Psoas muscle (tissue), 8 donors: ENCODE data around the gene TMPRSS9. TPM values are rescaled to one million over a fixed set of nuclear protein-coding genes. Genes with fewer than 3 reads are reported as not detected.
A peak's percentile ranks its signal among the peaks of the same experiment; 100 is the strongest.
"Not testable (repeated sequence)": the region's sequence is repeated elsewhere in the genome, so short reads cannot be mapped to it uniquely, and the experiment has no call there.

Experiments
- ATAC-seq, 4 donors: fragments of 200-7000 bp; cut with Tn5 transposase; one replicate each; pipeline ENCODE4 v1.9.1; 2020; ENCODE audit warnings: moderate library complexity in 3 of 4, mild to moderate bottlenecking in 2 of 4
- DNase-seq, 2 donors: peaks; one replicate each; pipeline ENCODE4 v3.0.0-alpha.2; 2020
- H3K27ac ChIP-seq: fragments of 200-600 bp; one replicate; pipeline ENCODE4 v1.8.0; 2022
- H3K27me3 ChIP-seq, 3 donors: fragments of 200-600 bp in 1 of 3; one replicate each; pipeline versions ENCODE4 v1.6.1 to v1.8.0; 2013 to 2022; ENCODE audit warnings: low read length in 2 of 3, mild to moderate bottlenecking in 2 of 3, moderate library complexity in 1 of 3; ENCODE audit not compliant: insufficient read depth in 3 of 3
- H3K36me3 ChIP-seq, 2 donors: fragments of 200-600 bp in 1 of 2; one replicate each; pipeline versions ENCODE4 v1.6.1 to v1.8.0; 2013 to 2022; ENCODE audit warnings: low read depth in 1 of 2, mild to moderate bottlenecking in 1 of 2, moderate library complexity in 1 of 2; ENCODE audit not compliant: insufficient read depth in 1 of 2
- H3K4me1 ChIP-seq: fragments of 200-600 bp; one replicate; pipeline ENCODE4 v1.8.0; 2022
- H3K4me3 ChIP-seq: fragments of 200-600 bp; one replicate; pipeline ENCODE4 v1.8.0; 2022; ENCODE audit warnings: mild to moderate bottlenecking
- H3K9me3 ChIP-seq: fragments of 200-600 bp; one replicate; pipeline ENCODE4 v1.8.0; 2022
- CTCF ChIP-seq: fragments of 200-600 bp; IDR thresholded peaks from one replicate; pipeline ENCODE4 v1.8.0; 2022; ENCODE audit warnings: antibody characterized with exemption
- WGBS, 3 donors: extraction: QIAGEN DNeasy Blood & Tissue Kit; methylation state at CpG; one replicate each; pipeline versions ENCODE4 v1.1.6 to v1.1.7; 2013; 5-methylcytosine and 5-hydroxymethylcytosine counted together
- intact Hi-C, 2 donors: fragments of 100-400 bp; cut with DNase I; formaldehyde crosslinking; loops; one replicate each; pipeline versions ENCODE4 v1.11.0 to v1.14.2; 2022
- polyA plus RNA-seq, 3 donors: library from polyadenylated mRNA; stranded (reverse); fragments of 200-250 nt; gene quantifications; one replicate each; pipeline ENCODE4 v1.2.3, GENCODE V29; 2013
- total RNA-seq, 4 donors: library from RNA; stranded (reverse); fragmentation: NEBNext Ultra II Directional in 2 of 4; extraction: Animal tissue kit (Norgen Biotek cat#: 25700) in 2 of 4; gene quantifications; one replicate each; pipeline versions ENCODE4 v1.2.1 to v1.2.4, GENCODE V29; 2021 to 2023
- donor health status: healthy with polysubstance abuse.
- donor health status: DM: no; HTN: no; CAD: no; lungs with moderate emphysema.
- donor health status: Bipolar disorder and iron deficiency.
- donor health status: healthy.
- donor health status: DM: yes; HTN: yes; CAD: no.
- donor health status: DM: no; HTN: no; CAD: no.
- donor health status: DM: no; HTN: no; CAD: no.
- donor health status: DM: yes; HTN: yes; CAD: no.

The TMPRSS9 gene
- total and polyA plus RNA-seq, 7 donors = 0.17 TPM; not detected in 6

GRCh38 chr19:2389594-2389993, 29.5 kb downstream of the TMPRSS9 start:
- no peaks in the 10 kb centered on the region for H3K9me3 ChIP-seq
- no peak for TF ChIP-seq CTCF
- intact Hi-C loops = loop anchor here (5.0 kb wide), 2 partner anchors 57 to 112 kb away; no protein-coding TSS in a partner anchor
- peaks cover 5% of the 10 kb centered on the region for H3K4me1 ChIP-seq
- peaks cover 0 to 5% (median 0%) of the 10 kb centered on the region in 3 donors for H3K27me3 ChIP-seq
- no peaks in the 10 kb centered on the region for H3K36me3 ChIP-seq
- no peak overlapping the region for H3K27ac ChIP-seq
- DNase-seq (no peak), ATAC-seq (no peak)
- WGBS, 3 donors = 75 to 82% (median 78%) methylated on average over 21 of the region's 21 CpGs
- no peak overlapping the region for H3K4me3 ChIP-seq

GRCh38 chr19:2391118-2391725, 31.2 kb downstream of the TMPRSS9 start:
- peak; percentile 71 for TF ChIP-seq CTCF
- no peak overlapping the region for H3K27ac ChIP-seq
- DNase-seq (no peak), ATAC-seq (peak; percentile 64 to 80 (median 72))
- 6 to 9% (median 6%) methylated on average over 10 of the region's 10 CpGs for WGBS, 3 donors
- H3K27me3 ChIP-seq = peaks cover 0 to 5% (median 0%) of the 10 kb centered on the region in 3 donors
- intact Hi-C loops = loop anchor here (5.0 to 10.0 kb wide), 2 partner anchors 154 to 236 kb away; partner anchors contain the start of genes AP3D1 (in 2 of the 2), PLEKHJ1 (in 1 of the 2) and SF3A2 (in 1 of the 2)
- H3K36me3 ChIP-seq = no peaks in the 10 kb centered on the region
- H3K9me3 ChIP-seq = no peaks in the 10 kb centered on the region
- H3K4me3 ChIP-seq = no peak overlapping the region
- H3K4me1 ChIP-seq = no peaks in the 10 kb centered on the region

GRCh38 chr19:2392366-2392765, 32.3 kb downstream of the TMPRSS9 start:
- Histone ChIP-seq H3K4me1 (no peaks in the 10 kb centered on the region), H3K27ac (no peak overlapping the region), H3K4me3 (no peak overlapping the region), H3K36me3 (no peaks in the 10 kb centered on the region), H3K27me3 (peaks cover 0 to 5% (median 0%) of the 10 kb centered on the region in 3 donors), H3K9me3 (no peaks in the 10 kb centered on the region)
- ATAC-seq (no peak), DNase-seq (no peak)
- no peak for TF ChIP-seq CTCF
- WGBS, 3 donors = 28 to 48% (median 34%) methylated on average over 7 of the region's 7 CpGs
- intact Hi-C loops = loop anchor here (2.0 to 10.0 kb wide), 3 partner anchors 118 to 238 kb away; partner anchors contain the start of genes AP3D1 (in 2 of the 2), PLEKHJ1 (in 1 of the 2) and SF3A2 (in 1 of the 2)

- not testable (repeated sequence) for H3K4me1 ChIP-seq, ATAC-seq, H3K27me3 ChIP-seq, H3K4me3 ChIP-seq, H3K36me3 ChIP-seq, H3K9me3 ChIP-seq, H3K27ac ChIP-seq, DNase-seq
- WGBS, 3 donors = 69 to 78% (median 72%) methylated on average over 8 of the region's 8 CpGs
- intact Hi-C loops = loop anchor here (2.0 to 10.0 kb wide), 3 partner anchors 118 to 238 kb away; partner anchors contain the start of genes AP3D1 (in 2 of the 2), PLEKHJ1 (in 1 of the 2) and SF3A2 (in 1 of the 2)
Observed at GRCh38 chr19:2392899-2393298, 32.8 kb downstream of the TMPRSS9 start.

GRCh38 chr19:2394054-2394441, 34.0 kb downstream of the TMPRSS9 start:
- Histone ChIP-seq H3K4me1 (no peaks in the 10 kb centered on the region), H3K4me3 (no peak overlapping the region), H3K9me3 (no peaks in the 10 kb centered on the region), H3K27me3 (no peaks in the 10 kb centered on the region), H3K36me3 (no peaks in the 10 kb centered on the region), H3K27ac (no peak overlapping the region)
- TF ChIP-seq CTCF = no peak
- no peak for DNase-seq
- ATAC-seq = no peak
- WGBS, 3 donors = 68 to 84% (median 76%) methylated on average over 8 of the region's 8 CpGs
- intact Hi-C loops = loop anchor here (5.0 to 10.0 kb wide), 2 partner anchors 157 to 239 kb away; partner anchors contain the start of genes AP3D1 (in 2 of the 2), PLEKHJ1 (in 1 of the 2) and SF3A2 (in 1 of the 2)
